Upper lobe of left lung (tissue), 4 donors: Measurements from ENCODE around the gene CUEDC2.

Source experiments
- CTCF ChIP-seq, 6 experiments: fragments of 450-650 bp in 4 of 6; fragments of 200-600 bp in 2 of 6; sonication (generic) in 2 of 6; IDR thresholded peaks; one replicate each; pipeline ENCODE4 v1.5.1; 2016 to 2019; ENCODE audit warnings: antibody characterized with exemption in 6 of 6
- POLR2A ChIP-seq, 4 donors: fragments of 450-650 bp; IDR thresholded peaks; one replicate each; pipeline ENCODE4 v1.5.1; 2016 to 2017; ENCODE audit warnings: antibody characterized with exemption in 4 of 4, mild to moderate bottlenecking in 2 of 4

DNA sequence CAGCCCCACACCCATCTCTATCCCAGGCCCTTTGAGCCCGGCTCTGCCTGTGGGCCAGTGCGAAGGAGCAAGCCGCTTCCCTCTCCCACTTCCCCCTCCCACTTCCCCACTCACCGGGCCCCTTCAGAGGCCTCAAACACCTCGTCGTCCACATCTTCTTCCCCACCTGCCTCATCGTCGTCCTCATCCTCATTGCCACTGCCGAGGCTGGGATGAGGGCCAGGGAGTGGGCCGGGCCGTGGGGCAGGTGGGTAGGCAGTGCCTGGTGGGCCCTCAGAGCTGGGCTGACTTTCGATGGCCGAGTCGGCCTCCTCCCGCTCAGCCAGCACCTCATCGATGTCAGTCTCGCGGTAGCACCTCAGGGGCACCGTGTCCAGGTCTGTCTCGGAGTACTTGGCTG, 17.6 kb downstream of the CUEDC2 start:
- TF ChIP-seq CTCF (IDR thresholded peaks at IDR 0.05) (no peak), POLR2A (IDR thresholded peaks at IDR 0.05) (no peak)
